ENCODE results near the gene WFDC12.

The WFDC12 gene

GRCh38 chr20:45082468-45082867 lies 41.8 kb downstream of the WFDC12 start:
- no peaks in the 10 kb centered on the region for H4K20me1 ChIP-seq (ENCODE audit: control insufficient read depth, insufficient read depth, low read depth, low read length)
- H3K4me2 ChIP-seq (ENCODE audit: low read length): no peak overlapping the region
- no peaks in the 10 kb centered on the region; the same call in 1 of the 2 replicates for H3K9me3 ChIP-seq (ENCODE audit: control insufficient read depth, insufficient read depth, low read length)
- no peak overlapping the region for H3K27ac ChIP-seq (ENCODE audit: low read depth, low read length)
- H3K4me1 ChIP-seq (ENCODE audit: control insufficient read depth, low read length): peaks cover 16% of the 10 kb centered on the region
- H3F3A ChIP-seq (ENCODE audit: control insufficient read depth, insufficient read depth): no peaks in the 10 kb centered on the region; the same call in 1 of the 2 replicates
- TF ChIP-seq EZH2phosphoT487 (IDR thresholded peaks at IDR 0.05; ENCODE audit: borderline replicate concordance, low read length): no peak
- no peak for TF ChIP-seq CTCF (IDR thresholded peaks at IDR 0.05; ENCODE audit: low read depth, low read length, poor library complexity, severe bottlenecking)
- peaks cover 68% of the 10 kb centered on the region for H3K36me3 ChIP-seq (ENCODE audit: control insufficient read depth, low read length)
- no peaks in the 10 kb centered on the region for H3K27me3 ChIP-seq (ENCODE audit: control insufficient read depth, low read length)
- no peaks in the 10 kb centered on the region for H3K79me2 ChIP-seq (ENCODE audit: control insufficient read depth, low read length)
- H3K4me3 ChIP-seq (ENCODE audit: low read length): no peak overlapping the region
- no peaks in the 10 kb centered on the region for H3K9me2 ChIP-seq (replicated peaks; ENCODE audit: control insufficient read depth, low read length)

GRCh38 chr20:45080867-45081624 lies 43.2 kb downstream of the WFDC12 start:
- Histone ChIP-seq H3K27me3 (ENCODE audit: control insufficient read depth, low read length) (no peaks in the 10 kb centered on the region), H3F3A (ENCODE audit: control insufficient read depth, insufficient read depth) (no peaks in the 10 kb centered on the region; the same call in 1 of the 2 replicates), H3K79me2 (ENCODE audit: control insufficient read depth, low read length) (no peaks in the 10 kb centered on the region), H3K36me3 (ENCODE audit: control insufficient read depth, low read length) (peaks cover 74% of the 10 kb centered on the region), H3K9me3 (ENCODE audit: control insufficient read depth, insufficient read depth, low read length) (no peaks in the 10 kb centered on the region; the same call in 1 of the 2 replicates), H3K4me1 (ENCODE audit: control insufficient read depth, low read length) (peaks cover 2% of the 10 kb centered on the region), H3K4me3 (ENCODE audit: low read length) (no peak overlapping the region), H3K27ac (ENCODE audit: low read depth, low read length) (no peak overlapping the region), H3K9me2 (replicated peaks; ENCODE audit: control insufficient read depth, low read length) (no peaks in the 10 kb centered on the region), H3K4me2 (ENCODE audit: low read length) (no peak overlapping the region), H4K20me1 (ENCODE audit: control insufficient read depth, insufficient read depth, low read depth, low read length) (no peaks in the 10 kb centered on the region)
- TF ChIP-seq EZH2phosphoT487 (IDR thresholded peaks at IDR 0.05; ENCODE audit: borderline replicate concordance, low read length): no peak
- TF ChIP-seq CTCF (IDR thresholded peaks at IDR 0.05; ENCODE audit: low read depth, low read length, poor library complexity, severe bottlenecking): peak; percentile 59

- TF ChIP-seq EZH2phosphoT487 (IDR thresholded peaks at IDR 0.05; ENCODE audit: borderline replicate concordance, low read length) (no peak), CTCF (IDR thresholded peaks at IDR 0.05; ENCODE audit: low read depth, low read length, poor library complexity, severe bottlenecking) (no peak)
- no peaks in the 10 kb centered on the region for H3K79me2 ChIP-seq (ENCODE audit: control insufficient read depth, low read length)
- H3K9me3 ChIP-seq (ENCODE audit: control insufficient read depth, insufficient read depth, low read length): no peaks in the 10 kb centered on the region; the same call in 1 of the 2 replicates
- H3K36me3 ChIP-seq (ENCODE audit: control insufficient read depth, low read length): peaks cover 97% of the 10 kb centered on the region
- H3K27me3 ChIP-seq (ENCODE audit: control insufficient read depth, low read length): no peaks in the 10 kb centered on the region
- H3K9me2 ChIP-seq (replicated peaks; ENCODE audit: control insufficient read depth, low read length): no peaks in the 10 kb centered on the region
- no peak overlapping the region for H3K4me3 ChIP-seq (ENCODE audit: low read length)
- no peaks in the 10 kb centered on the region; the same call in 1 of the 2 replicates for H3F3A ChIP-seq (ENCODE audit: control insufficient read depth, insufficient read depth)
- no peaks in the 10 kb centered on the region for H4K20me1 ChIP-seq (ENCODE audit: control insufficient read depth, insufficient read depth, low read depth, low read length)
- no peak overlapping the region for H3K27ac ChIP-seq (ENCODE audit: low read depth, low read length)
- H3K4me2 ChIP-seq (ENCODE audit: low read length): no peak overlapping the region
- H3K4me1 ChIP-seq (ENCODE audit: control insufficient read depth, low read length): no peaks in the 10 kb centered on the region
Observed at GRCh38 chr20:45077559-45077958, 46.7 kb downstream of the WFDC12 start.

Data from DOHH2 (cell line).